ENCODE data around the gene MBNL2. TPM values are rescaled to one million over a fixed set of nuclear protein-coding genes. Genes with fewer than 3 reads are reported as not detected.

The MBNL2 gene
- total RNA-seq, 1 experiment from 2014 or later, result 0.17 TPM

DNA sequence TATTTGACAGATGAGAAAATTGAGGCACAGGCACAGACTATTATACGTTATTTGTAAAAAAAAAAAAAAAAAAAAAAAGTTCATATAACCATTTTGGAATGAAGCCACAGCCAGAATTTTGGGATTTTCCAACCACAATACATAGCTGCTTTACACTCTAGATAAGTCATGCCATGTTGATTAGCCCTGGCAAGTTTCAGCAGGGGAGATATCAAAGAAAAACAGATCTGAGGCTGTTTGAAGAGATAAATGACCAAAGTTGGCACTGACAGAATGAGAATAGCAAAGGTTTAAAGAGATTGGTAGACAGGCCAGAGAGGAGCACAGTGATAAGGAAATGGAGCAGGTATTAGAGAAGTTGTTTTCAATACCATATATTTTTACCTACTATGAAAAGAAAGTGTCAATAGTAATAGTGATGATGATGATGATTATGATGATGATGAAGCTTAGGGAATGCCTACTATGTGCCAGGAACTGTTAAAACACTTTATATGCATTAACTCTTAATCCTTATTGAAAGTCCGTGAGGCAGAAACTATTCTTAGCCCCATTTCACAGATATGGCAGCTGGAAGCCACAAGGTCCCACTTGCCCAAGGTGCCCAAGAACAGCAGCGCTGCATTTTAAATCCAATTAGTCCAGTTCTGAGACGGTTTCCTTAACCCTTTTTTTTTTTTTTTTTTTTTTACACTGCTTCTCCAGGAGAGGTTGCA, 105.5 kb downstream of the MBNL2 start:
- no peak overlapping the region for H3K14ac ChIP-seq (ENCODE audit: insufficient read depth, low read length)
- H3K9ac ChIP-seq (ENCODE audit: extremely low read depth, insufficient read length, low read length), result no peak overlapping the region
- no peaks in the 10 kb centered on the region for H3K23me2 ChIP-seq (ENCODE audit: insufficient read length, low read depth, low read length, poor library complexity, severe bottlenecking)
- H3T11ph ChIP-seq (ENCODE audit: low read length), result no peak overlapping the region
- no CpG with 5 or more reads among the region's 4 CpGs for WGBS (ENCODE audit: extremely low coverage, insufficient read length, low lambda C conversion rate)
- Mint-ChIP-seq H3K27ac (peak overlapping the region; percentile 6 to 82 (median 65); a peak in 5 of 7 replicates), H3K9me3 (no peaks in the 10 kb centered on the region; a peak in 2 of 5 replicates), H3K36me3 (ENCODE audit: insufficient read depth in 1 of 3, low read depth in 3 of 3) (no peaks in the 10 kb centered on the region), H3K4me1 (peaks cover 19 to 26% of the 10 kb centered on the region in 2 experiments), H3K4me3 (no peak overlapping the region), H3K27me3 (ENCODE audit: low read depth) (peaks cover 3% of the 10 kb centered on the region)
- no peak overlapping the region for H3K27ac ChIP-seq (ENCODE audit: insufficient read length, low read depth, low read length)
- no peak overlapping the region for H4K8ac ChIP-seq (replicated peaks; ENCODE audit: insufficient read length, low read depth, low read length)
- no peaks in the 10 kb centered on the region for H3K79me2 ChIP-seq (ENCODE audit: insufficient read depth, low read length)
- H2BK120ac ChIP-seq (ENCODE audit: low read depth, low read length, poor library complexity, severe bottlenecking), result no peak overlapping the region
- H2BK5ac ChIP-seq (ENCODE audit: insufficient read length, low read length), result no peak overlapping the region
- H4K20me1 ChIP-seq (ENCODE audit: control insufficient read depth, insufficient read depth, insufficient read length), result no peaks in the 10 kb centered on the region
- peaks cover 3% of the 10 kb centered on the region; the same call in 1 of the 2 replicates for H3K4me1 ChIP-seq (ENCODE audit: insufficient read depth, low read length)
- no peak overlapping the region for H2BK20ac ChIP-seq (ENCODE audit: low read depth, low read length, poor library complexity, severe bottlenecking)
- H4K5ac ChIP-seq (ENCODE audit: insufficient read length, low read depth, low read length), result no peak overlapping the region
- H3K23ac ChIP-seq (ENCODE audit: insufficient read length, low read depth, low read length), result no peak overlapping the region
- TF ChIP-seq, protein P1, sequence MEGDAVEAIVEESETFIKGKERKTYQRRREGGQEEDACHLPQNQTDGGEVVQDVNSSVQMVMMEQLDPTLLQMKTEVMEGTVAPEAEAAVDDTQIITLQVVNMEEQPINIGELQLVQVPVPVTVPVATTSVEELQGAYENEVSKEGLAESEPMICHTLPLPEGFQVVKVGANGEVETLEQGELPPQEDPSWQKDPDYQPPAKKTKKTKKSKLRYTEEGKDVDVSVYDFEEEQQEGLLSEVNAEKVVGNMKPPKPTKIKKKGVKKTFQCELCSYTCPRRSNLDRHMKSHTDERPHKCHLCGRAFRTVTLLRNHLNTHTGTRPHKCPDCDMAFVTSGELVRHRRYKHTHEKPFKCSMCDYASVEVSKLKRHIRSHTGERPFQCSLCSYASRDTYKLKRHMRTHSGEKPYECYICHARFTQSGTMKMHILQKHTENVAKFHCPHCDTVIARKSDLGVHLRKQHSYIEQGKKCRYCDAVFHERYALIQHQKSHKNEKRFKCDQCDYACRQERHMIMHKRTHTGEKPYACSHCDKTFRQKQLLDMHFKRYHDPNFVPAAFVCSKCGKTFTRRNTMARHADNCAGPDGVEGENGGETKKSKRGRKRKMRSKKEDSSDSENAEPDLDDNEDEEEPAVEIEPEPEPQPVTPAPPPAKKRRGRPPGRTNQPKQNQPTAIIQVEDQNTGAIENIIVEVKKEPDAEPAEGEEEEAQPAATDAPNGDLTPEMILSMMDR (conservative IDR thresholded peaks at IDR 0.05), result no peak
- H3K4ac ChIP-seq (ENCODE audit: low read depth, low read length), result no peak overlapping the region
- no peak overlapping the region for H3K18ac ChIP-seq (ENCODE audit: insufficient read length, low read depth, low read length)
- no peak overlapping the region for H3K56ac ChIP-seq (ENCODE audit: insufficient read length, low read depth, low read length)
- DNase-seq, result no peak
- no peak overlapping the region for H3K4me2 ChIP-seq (ENCODE audit: insufficient read depth, insufficient read length, low read length)
- no peaks in the 10 kb centered on the region for H3K27me3 ChIP-seq (ENCODE audit: insufficient read depth, low read length)
- H2BK15ac ChIP-seq (ENCODE audit: low read depth, low read length), result no peak overlapping the region
- no peaks in the 10 kb centered on the region for H3K79me1 ChIP-seq (ENCODE audit: insufficient read depth, low read depth, low read length, poor library complexity, severe bottlenecking)
- no peak overlapping the region for H2BK12ac ChIP-seq (ENCODE audit: insufficient read length, low read depth, low read length)
- no peak overlapping the region for H2AK5ac ChIP-seq (ENCODE audit: insufficient read length, low read length)
- no peak overlapping the region for H2AFZ ChIP-seq (ENCODE audit: low read length)
- H4K91ac ChIP-seq (ENCODE audit: insufficient read length, low read depth, low read length), result no peak overlapping the region
- no peaks in the 10 kb centered on the region for H3K9me3 ChIP-seq (ENCODE audit: control insufficient read depth, low read depth, low read length)

Data from H9 (cell line).